GM06990 (cell line): Measurements from ENCODE around the gene DNAJC9.

ENCODE experiments used
- DNase-seq: peaks from one replicate; pipeline ENCODE4 v3.0.0-alpha.2; 2011; ENCODE audit not compliant: insufficient read length; ENCODE audit errors: extremely low read depth
- H3K27me3 ChIP-seq: replicated peaks from 2 replicates; pipeline ENCODE4 v1.6.0; 2011; ENCODE audit warnings: low read length; ENCODE audit not compliant: control insufficient read depth, insufficient read depth
- H3K36me3 ChIP-seq: 2 replicates; pipeline ENCODE4 v1.5.1; 2011; ENCODE audit warnings: low read length; ENCODE audit not compliant: control insufficient read depth, insufficient read depth
- H3K4me3 ChIP-seq: replicated peaks from 2 replicates; pipeline ENCODE4 v1.5.1; 2011; ENCODE audit warnings: low read depth, mild to moderate bottlenecking, control low read depth, low read length
- CTCF ChIP-seq: IDR thresholded peaks from 2 replicates; pipeline ENCODE4 v1.5.1; 2011; ENCODE audit warnings: low read length, control low read depth, mild to moderate bottlenecking, inconsistent platforms; ENCODE audit not compliant: insufficient read depth, poor library complexity, severe bottlenecking

DNAJC9 gene

GRCh38 chr10:73211106-73211811, 35.8 kb downstream of the DNAJC9 start:
- Histone ChIP-seq H3K4me3 (no peak overlapping the region), H3K27me3 (no peaks in the 10 kb centered on the region), H3K36me3 (no peaks in the 10 kb centered on the region; the same call in 1 of the 2 replicates)
- TF ChIP-seq CTCF, result no peak
- no peak for DNase-seq

GRCh38 chr10:73210395-73211105, 36.5 kb downstream of the DNAJC9 start:
- Histone ChIP-seq H3K4me3 (no peak overlapping the region), H3K27me3 (no peaks in the 10 kb centered on the region), H3K36me3 (no peaks in the 10 kb centered on the region; the same call in 1 of the 2 replicates)
- no peak for TF ChIP-seq CTCF
- no peak for DNase-seq

- Histone ChIP-seq H3K4me3 (no peak overlapping the region), H3K27me3 (no peaks in the 10 kb centered on the region), H3K36me3 (no peaks in the 10 kb centered on the region; the same call in 1 of the 2 replicates)
- no peak for TF ChIP-seq CTCF
- DNase-seq, result no peak
These were observed 37.4 kb downstream of the DNAJC9 start for GRCh38 chr10:73209705-73210104.

GRCh38 chr10:73207883-73208282, 39.2 kb downstream of the DNAJC9 start:
- no peak for DNase-seq
- H3K4me3 ChIP-seq, result no peak overlapping the region
- H3K27me3 ChIP-seq, result no peaks in the 10 kb centered on the region
- no peaks in the 10 kb centered on the region; the same call in 1 of the 2 replicates for H3K36me3 ChIP-seq
- TF ChIP-seq CTCF, result no peak

- Histone ChIP-seq H3K27me3 (no peaks in the 10 kb centered on the region), H3K4me3 (no peak overlapping the region), H3K36me3 (no peaks in the 10 kb centered on the region; the same call in 1 of the 2 replicates)
- DNase-seq, result no peak
- TF ChIP-seq CTCF, result no peak
These were observed 40.7 kb downstream of the DNAJC9 start for GRCh38 chr10:73206385-73206784.
